GM13977 (cell line): ENCODE data around the gene DENND5B.

Experiments
- DNase-seq: peaks from one replicate; pipeline ENCODE4 v3.0.0; 2012; ENCODE audit warnings: low spot score
- CTCF ChIP-seq: IDR thresholded peaks from 2 replicates; pipeline ENCODE4 v1.5.1; 2012; ENCODE audit warnings: mild to moderate bottlenecking, control low read depth; ENCODE audit not compliant: insufficient read depth; ENCODE audit errors: extremely low read depth, missing control alignments
- in situ Hi-C: fragments of 300-500 bp; cut with MboI; formaldehyde crosslinking; loops from one replicate; pipeline ENCODE4 v1.12.0; 2022; ENCODE audit warnings: low sequenced_read_pairs, low pct_unique_long_range_greater_than_20kb, mixed read lengths, inconsistent platforms; ENCODE audit not compliant: unreplicated experiment

DENND5B gene

GRCh38 chr12:31488737-31489338, 102.1 kb downstream of the DENND5B start:
- TF ChIP-seq CTCF, result no peak
- DNase-seq, result no peak
- in situ Hi-C loops, result no loop called here

GRCh38 chr12:31485571-31485970, 105.4 kb downstream of the DENND5B start:
- DNase-seq, result no peak
- in situ Hi-C loops, result no loop called here
- TF ChIP-seq CTCF, result no peak

GRCh38 chr12:31482816-31483215, 108.1 kb downstream of the DENND5B start:
- TF ChIP-seq CTCF, result no peak
- in situ Hi-C loops, result no loop called here
- no peak for DNase-seq

- no peak for DNase-seq
- no peak for TF ChIP-seq CTCF
- in situ Hi-C loops, result no loop called here
Measured at GRCh38 chr12:31481415-31481814, 109.5 kb downstream of the DENND5B start.

GRCh38 chr12:31479516-31480210, 111.3 kb downstream of the DENND5B start:
- no peak for TF ChIP-seq CTCF
- no peak for DNase-seq
- in situ Hi-C loops, result no loop called here

- in situ Hi-C loops, result no loop called here
- TF ChIP-seq CTCF, result no peak
- no peak for DNase-seq
Measured at GRCh38 chr12:31478898-31479297, 112.0 kb downstream of the DENND5B start.
